Neutrophil (primary cell): ENCODE data around the gene CFAP20DC.
"Not testable (repeated sequence)": the region's sequence is repeated elsewhere in the genome, so short reads cannot be mapped to it uniquely, and the experiment has no call there.

Experiments used
- H3K27ac ChIP-seq: fragments of 200-600 bp; sonication (generic); 2 replicates; pipeline ENCODE4 v1.5.1; 2016; ENCODE audit warnings: mild to moderate bottlenecking, moderate library complexity
- H3K27me3 ChIP-seq: fragments of 200-600 bp; sonication (generic); 2 replicates; pipeline ENCODE4 v1.6.0; 2016; ENCODE audit warnings: mild to moderate bottlenecking
- H3K36me3 ChIP-seq: fragments of 200-600 bp; sonication (generic); 2 replicates; pipeline ENCODE4 v1.5.1; 2017
- H3K4me1 ChIP-seq, 2 experiments: fragments of 200-600 bp in 1 of 2; sonication (generic) in 1 of 2; 1 replicate in 1 of 2; 2 replicates in 1 of 2; pipeline versions ENCODE4 v1.5.1 to v1.6.1; 2013 to 2016; ENCODE audit warnings: low read depth in 1 of 2, low read length in 1 of 2, mild to moderate bottlenecking in 1 of 2, moderate library complexity in 1 of 2; ENCODE audit not compliant: control insufficient read depth in 1 of 2, insufficient read depth in 1 of 2
- H3K4me3 ChIP-seq, 2 experiments: fragments of 200-600 bp in 1 of 2; sonication (generic) in 1 of 2; 1 replicate in 1 of 2; 2 replicates in 1 of 2; pipeline ENCODE4 v1.5.1; 2013 to 2016; ENCODE audit warnings: low read depth in 1 of 2, low read length in 1 of 2, mild to moderate bottlenecking in 1 of 2, moderate library complexity in 1 of 2
- H3K9me3 ChIP-seq: fragments of 200-600 bp; sonication (generic); 2 replicates; pipeline ENCODE4 v1.5.1; 2016
- TF ChIP-seq, protein P1 (sequence below): fragments of 200-600 bp; sonication (generic); IDR thresholded peaks from 2 replicates; pipeline ENCODE4 v1.5.1; 2016; ENCODE audit warnings: antibody characterized with exemption

The CFAP20DC gene

DNA sequence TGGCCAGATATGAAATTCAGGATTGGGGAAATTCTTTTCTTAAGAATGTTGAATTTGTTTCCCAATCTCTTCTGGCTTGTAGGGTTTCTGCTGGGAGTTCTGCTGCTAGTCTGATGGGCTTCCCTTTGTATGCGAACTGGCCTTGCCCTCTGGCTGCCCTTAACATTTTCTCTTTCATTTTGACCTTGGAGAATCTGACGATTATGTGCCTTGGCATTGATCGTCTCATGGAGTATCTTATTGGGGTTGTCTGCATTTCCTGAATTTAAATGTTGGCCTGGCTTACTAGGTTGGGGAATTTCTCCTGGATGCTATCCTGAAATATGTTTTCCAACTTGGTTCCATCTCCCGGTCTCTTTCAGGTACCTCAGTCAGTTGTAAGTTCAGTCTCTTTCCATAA, 152.2 kb downstream of the CFAP20DC start:
- Histone ChIP-seq H3K4me3 (no peak overlapping the region), H3K9me3 (no peaks in the 10 kb centered on the region), H3K36me3 (no peaks in the 10 kb centered on the region), H3K27me3 (no peaks in the 10 kb centered on the region), H3K4me1 (peaks cover 8 to 15% of the 10 kb centered on the region in 2 experiments), H3K27ac (no peak overlapping the region)
- TF ChIP-seq, protein P1, sequence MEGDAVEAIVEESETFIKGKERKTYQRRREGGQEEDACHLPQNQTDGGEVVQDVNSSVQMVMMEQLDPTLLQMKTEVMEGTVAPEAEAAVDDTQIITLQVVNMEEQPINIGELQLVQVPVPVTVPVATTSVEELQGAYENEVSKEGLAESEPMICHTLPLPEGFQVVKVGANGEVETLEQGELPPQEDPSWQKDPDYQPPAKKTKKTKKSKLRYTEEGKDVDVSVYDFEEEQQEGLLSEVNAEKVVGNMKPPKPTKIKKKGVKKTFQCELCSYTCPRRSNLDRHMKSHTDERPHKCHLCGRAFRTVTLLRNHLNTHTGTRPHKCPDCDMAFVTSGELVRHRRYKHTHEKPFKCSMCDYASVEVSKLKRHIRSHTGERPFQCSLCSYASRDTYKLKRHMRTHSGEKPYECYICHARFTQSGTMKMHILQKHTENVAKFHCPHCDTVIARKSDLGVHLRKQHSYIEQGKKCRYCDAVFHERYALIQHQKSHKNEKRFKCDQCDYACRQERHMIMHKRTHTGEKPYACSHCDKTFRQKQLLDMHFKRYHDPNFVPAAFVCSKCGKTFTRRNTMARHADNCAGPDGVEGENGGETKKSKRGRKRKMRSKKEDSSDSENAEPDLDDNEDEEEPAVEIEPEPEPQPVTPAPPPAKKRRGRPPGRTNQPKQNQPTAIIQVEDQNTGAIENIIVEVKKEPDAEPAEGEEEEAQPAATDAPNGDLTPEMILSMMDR = no peak

DNA sequence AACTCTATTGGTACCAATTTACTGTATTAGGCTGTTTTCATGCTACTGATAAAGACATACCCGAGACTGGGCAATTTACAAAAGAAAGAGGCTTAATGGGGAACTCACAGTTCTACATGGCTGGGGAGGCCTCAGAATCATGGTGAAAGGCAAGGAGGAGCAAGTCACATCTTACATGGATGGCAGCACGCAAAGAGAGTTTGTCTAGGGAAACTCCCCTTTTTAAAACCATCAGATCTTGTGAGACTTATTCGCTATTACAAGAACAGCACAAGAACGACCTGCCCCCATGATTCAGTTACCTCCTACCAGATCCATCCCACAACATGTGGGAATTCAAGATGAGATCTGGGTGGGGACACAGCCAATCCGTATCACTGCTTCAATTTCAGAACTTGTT, 154.1 kb downstream of the CFAP20DC start:
- H3K9me3 ChIP-seq, H3K27ac ChIP-seq, H3K36me3 ChIP-seq, H3K4me3 ChIP-seq, H3K27me3 ChIP-seq: not testable (repeated sequence)
- peaks cover 8 to 15% of the 10 kb centered on the region in 2 experiments for H3K4me1 ChIP-seq

DNA sequence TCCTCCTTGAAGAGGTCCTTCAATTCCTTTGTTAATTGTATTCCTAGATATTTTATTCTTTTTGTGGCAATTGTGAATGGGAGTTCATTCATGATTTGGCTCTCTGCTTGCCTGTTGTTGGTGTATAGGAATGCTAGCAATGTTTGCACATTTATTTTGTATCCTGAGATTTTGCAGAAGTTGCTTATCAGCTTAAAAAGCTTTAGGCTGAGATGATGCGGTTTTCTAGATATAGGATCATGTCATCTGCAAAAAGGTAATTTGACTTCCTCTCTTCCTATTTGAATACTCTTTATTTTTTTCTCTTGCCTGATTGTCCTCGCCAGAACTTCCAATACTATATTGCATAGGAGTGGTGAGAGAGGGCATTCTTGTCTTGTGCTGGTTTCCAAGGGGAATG, 157.3 kb downstream of the CFAP20DC start:
- not testable (repeated sequence) for H3K27ac ChIP-seq, H3K4me1 ChIP-seq, H3K4me3 ChIP-seq, H3K36me3 ChIP-seq, H3K9me3 ChIP-seq, H3K27me3 ChIP-seq

DNA sequence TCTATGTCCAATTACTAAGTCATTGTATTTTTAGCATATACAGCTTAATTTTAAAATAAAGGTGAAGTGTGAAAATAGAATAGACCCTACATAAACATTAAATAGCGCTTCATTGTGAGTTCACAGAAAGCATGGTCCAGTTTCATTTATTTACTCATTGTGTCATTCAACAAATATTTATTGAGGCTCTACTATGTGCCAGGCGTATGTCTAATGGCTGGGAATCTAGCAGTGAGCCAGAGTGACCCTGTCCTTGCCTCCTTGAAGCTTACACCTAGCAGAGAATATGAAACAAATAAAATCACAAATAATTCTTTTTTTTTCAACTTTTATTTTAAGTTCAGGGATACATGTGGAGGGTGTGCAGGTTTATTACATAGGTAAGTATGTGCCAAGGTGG, 161.7 kb downstream of the CFAP20DC start:
- H3K9me3 ChIP-seq = no peaks in the 10 kb centered on the region
- H3K36me3 ChIP-seq = no peaks in the 10 kb centered on the region
- no peak overlapping the region for H3K4me3 ChIP-seq
- no peaks in the 10 kb centered on the region for H3K4me1 ChIP-seq
- TF ChIP-seq, protein P1 = no peak
- no peak overlapping the region for H3K27ac ChIP-seq
- no peaks in the 10 kb centered on the region for H3K27me3 ChIP-seq

DNA sequence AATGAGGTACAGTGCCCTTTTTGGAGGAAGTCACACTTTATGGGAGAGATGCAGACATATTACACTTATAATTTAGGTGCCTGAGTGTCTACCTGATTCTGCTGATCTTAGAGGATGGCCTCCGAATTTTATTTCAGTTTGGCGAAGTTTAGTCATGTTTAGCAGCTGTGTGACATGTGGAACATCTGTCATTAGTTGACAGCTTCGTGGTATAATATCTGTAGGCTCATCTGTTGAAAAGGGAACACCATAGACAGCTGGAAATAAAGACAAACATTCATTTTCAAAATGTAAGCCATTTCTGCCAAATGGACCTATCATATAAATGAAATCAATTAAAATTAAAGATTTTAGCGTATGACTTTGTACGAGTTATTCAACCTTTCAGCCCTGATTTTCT, 165.4 kb downstream of the CFAP20DC start:
- H3K4me1 ChIP-seq = no peaks in the 10 kb centered on the region
- TF ChIP-seq, protein P1 = no peak
- no peaks in the 10 kb centered on the region for H3K9me3 ChIP-seq
- H3K4me3 ChIP-seq = no peak overlapping the region
- H3K36me3 ChIP-seq = no peaks in the 10 kb centered on the region
- no peak overlapping the region for H3K27ac ChIP-seq
- H3K27me3 ChIP-seq = no peaks in the 10 kb centered on the region

DNA sequence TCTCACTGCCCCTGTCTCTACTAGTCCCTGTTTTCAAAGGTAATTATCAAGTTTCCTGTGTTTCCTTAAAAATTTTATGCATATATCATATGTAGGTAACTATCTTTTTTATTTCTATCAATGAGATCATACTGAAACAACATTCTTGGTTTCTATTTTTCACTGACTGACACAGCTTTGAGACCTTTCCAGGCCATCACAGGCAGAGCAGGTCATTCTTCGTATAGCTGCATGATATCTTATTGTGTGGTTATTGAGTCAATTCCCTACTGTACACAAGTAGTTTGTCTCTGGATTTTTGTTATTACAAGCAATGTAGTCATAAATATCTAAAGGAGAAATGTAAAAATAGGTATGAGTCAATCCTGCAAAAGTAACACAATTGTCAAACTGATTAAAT, 169.6 kb downstream of the CFAP20DC start:
- no peaks in the 10 kb centered on the region for H3K27me3 ChIP-seq
- H3K27ac ChIP-seq = no peak overlapping the region
- TF ChIP-seq, protein P1 = no peak
- no peaks in the 10 kb centered on the region for H3K9me3 ChIP-seq
- no peaks in the 10 kb centered on the region for H3K36me3 ChIP-seq
- H3K4me1 ChIP-seq = no peaks in the 10 kb centered on the region
- no peak overlapping the region for H3K4me3 ChIP-seq

DNA sequence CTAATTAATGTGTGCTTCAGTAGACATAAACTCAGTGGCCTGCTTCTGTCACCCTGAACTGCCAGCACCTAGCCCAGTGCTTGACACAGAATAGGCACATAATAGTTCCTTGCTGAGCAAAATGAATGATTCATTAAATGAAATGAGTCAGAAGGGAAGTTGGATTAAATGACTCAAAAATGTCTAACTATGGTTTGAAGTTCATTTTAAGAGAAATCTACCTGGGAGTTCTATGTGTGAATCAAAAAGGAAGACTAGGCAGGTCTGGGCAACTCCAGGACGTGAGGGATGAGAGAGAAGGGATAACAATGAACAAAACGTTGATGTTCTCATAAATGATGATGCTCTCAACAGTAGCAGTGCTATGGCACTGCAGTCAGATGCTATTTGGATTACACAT, 175.0 kb downstream of the CFAP20DC start:
- H3K9me3 ChIP-seq = no peaks in the 10 kb centered on the region
- TF ChIP-seq, protein P1 = no peak
- H3K27ac ChIP-seq = no peak overlapping the region
- H3K4me3 ChIP-seq = no peak overlapping the region
- H3K27me3 ChIP-seq = no peaks in the 10 kb centered on the region
- no peaks in the 10 kb centered on the region for H3K4me1 ChIP-seq
- H3K36me3 ChIP-seq = no peaks in the 10 kb centered on the region
